ENCODE measurements around the gene UVSSA. TPM values are rescaled to one million over a fixed set of nuclear protein-coding genes. Genes with fewer than 3 reads are reported as not detected.
A peak's percentile ranks its signal among the peaks of the same experiment; 100 is the strongest.

Gene UVSSA
- total RNA-seq, 1 experiment from 2014 or later, result 40.4 TPM

DNA sequence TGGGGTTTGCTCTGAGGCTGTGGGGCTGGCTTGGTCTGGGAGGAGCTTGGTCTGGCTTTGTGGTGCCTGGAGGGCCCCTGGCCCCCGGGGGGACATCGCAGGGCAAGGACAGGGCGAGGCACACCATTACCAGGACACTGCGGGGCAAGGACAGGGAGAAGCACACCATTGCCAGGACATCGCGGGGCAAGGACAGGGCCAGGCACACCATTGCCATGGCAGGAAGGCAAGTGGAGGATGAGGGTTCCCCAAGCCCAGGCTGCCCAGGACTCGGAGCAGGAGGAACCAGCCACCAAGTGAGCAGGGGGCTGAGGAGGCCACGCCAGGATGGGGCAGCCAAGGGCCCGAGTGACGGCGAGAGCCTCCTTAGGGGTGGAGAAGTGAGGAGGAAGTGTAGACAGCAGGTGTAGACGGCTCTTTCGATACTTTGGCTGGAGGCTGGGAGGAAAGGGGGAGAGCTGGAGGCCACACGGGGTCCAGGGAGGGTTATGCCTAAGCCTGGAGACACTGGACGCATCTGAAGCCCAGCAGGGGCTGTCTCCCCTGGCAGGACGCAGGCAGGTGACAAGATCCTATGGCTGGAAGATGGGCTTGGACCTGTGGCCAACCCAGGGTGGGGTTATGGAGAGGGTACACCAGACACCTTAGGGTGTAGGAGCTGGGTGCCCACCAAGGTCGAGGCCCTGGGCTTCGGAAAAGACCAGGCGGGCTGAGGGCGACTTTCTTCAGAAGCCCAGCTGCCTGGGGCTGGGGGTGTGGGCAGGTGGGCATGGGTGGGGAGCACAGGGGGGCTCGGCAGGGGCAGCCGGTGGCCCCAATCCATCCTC, 51.9 kb downstream of the UVSSA start (continued):
- TF ChIP-seq ZNF138 (CRISPR knock-in tag; conservative IDR thresholded peaks at IDR 0.05) (no peak), ZNF219 (CRISPR knock-in tag; IDR thresholded peaks at IDR 0.05; ENCODE audit: borderline replicate concordance) (no peak)
- TF ChIP-seq, protein P1, sequence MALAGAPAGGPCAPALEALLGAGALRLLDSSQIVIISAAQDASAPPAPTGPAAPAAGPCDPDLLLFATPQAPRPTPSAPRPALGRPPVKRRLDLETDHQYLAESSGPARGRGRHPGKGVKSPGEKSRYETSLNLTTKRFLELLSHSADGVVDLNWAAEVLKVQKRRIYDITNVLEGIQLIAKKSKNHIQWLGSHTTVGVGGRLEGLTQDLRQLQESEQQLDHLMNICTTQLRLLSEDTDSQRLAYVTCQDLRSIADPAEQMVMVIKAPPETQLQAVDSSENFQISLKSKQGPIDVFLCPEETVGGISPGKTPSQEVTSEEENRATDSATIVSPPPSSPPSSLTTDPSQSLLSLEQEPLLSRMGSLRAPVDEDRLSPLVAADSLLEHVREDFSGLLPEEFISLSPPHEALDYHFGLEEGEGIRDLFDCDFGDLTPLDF (CRISPR knock-in tag; IDR thresholded peaks at IDR 0.05), result no peak
- TF ChIP-seq, protein P2, sequence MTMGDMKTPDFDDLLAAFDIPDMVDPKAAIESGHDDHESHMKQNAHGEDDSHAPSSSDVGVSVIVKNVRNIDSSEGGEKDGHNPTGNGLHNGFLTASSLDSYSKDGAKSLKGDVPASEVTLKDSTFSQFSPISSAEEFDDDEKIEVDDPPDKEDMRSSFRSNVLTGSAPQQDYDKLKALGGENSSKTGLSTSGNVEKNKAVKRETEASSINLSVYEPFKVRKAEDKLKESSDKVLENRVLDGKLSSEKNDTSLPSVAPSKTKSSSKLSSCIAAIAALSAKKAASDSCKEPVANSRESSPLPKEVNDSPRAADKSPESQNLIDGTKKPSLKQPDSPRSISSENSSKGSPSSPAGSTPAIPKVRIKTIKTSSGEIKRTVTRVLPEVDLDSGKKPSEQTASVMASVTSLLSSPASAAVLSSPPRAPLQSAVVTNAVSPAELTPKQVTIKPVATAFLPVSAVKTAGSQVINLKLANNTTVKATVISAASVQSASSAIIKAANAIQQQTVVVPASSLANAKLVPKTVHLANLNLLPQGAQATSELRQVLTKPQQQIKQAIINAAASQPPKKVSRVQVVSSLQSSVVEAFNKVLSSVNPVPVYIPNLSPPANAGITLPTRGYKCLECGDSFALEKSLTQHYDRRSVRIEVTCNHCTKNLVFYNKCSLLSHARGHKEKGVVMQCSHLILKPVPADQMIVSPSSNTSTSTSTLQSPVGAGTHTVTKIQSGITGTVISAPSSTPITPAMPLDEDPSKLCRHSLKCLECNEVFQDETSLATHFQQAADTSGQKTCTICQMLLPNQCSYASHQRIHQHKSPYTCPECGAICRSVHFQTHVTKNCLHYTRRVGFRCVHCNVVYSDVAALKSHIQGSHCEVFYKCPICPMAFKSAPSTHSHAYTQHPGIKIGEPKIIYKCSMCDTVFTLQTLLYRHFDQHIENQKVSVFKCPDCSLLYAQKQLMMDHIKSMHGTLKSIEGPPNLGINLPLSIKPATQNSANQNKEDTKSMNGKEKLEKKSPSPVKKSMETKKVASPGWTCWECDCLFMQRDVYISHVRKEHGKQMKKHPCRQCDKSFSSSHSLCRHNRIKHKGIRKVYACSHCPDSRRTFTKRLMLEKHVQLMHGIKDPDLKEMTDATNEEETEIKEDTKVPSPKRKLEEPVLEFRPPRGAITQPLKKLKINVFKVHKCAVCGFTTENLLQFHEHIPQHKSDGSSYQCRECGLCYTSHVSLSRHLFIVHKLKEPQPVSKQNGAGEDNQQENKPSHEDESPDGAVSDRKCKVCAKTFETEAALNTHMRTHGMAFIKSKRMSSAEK (CRISPR knock-in tag; IDR thresholded peaks at IDR 0.05; ENCODE audit: borderline replicate concordance), result no peak

DNA sequence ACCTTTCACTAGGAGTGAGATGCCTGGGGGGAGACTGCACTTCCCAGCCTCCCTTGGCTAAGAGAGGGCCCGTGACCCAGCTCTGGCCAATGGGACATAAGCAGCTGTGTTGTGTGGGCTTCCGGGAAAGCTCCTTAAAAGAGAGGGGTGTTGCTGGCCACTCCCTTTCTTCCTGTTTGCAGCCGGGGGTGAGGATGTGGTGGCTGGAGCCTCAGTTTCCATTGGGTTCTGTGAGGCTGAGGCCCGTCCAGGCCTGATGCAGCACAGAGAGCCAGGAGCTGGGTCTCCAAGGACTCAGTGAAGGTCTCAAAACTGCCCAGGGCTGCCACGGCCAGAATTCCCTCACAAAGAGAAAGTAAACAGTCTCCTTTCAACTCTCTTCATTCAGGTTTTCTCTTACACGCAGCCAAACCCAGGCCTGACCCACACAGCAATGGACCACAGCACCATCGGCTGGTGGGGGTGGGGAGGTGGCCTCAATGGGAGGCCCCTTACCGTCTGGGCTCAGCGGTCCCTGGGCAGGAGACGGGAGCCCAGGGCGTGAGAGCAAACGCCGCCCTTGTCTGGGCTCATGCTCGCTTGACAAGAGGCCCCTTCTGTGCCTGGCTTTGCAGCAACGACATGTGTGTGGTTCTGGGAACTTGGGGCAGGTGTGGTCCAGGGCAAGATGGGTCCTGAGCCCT, 52.6 kb downstream of the UVSSA start:
- H3K9me3 Mint-ChIP-seq, result peaks cover 8% of the 10 kb centered on the region
- DNase-seq (ENCODE audit: low spot score) (peak; percentile 8), ATAC-seq (no peak)
- no peak overlapping the region for H3K27ac Mint-ChIP-seq
- POLR2A ChIA-PET, result no interaction called here
- H3K36me3 Mint-ChIP-seq, result peaks cover 14% of the 10 kb centered on the region
- no peak for TF ChIP-seq TEAD4 (CRISPR knock-in tag; IDR thresholded peaks at IDR 0.05)
- TF ChIP-seq, protein P3, sequence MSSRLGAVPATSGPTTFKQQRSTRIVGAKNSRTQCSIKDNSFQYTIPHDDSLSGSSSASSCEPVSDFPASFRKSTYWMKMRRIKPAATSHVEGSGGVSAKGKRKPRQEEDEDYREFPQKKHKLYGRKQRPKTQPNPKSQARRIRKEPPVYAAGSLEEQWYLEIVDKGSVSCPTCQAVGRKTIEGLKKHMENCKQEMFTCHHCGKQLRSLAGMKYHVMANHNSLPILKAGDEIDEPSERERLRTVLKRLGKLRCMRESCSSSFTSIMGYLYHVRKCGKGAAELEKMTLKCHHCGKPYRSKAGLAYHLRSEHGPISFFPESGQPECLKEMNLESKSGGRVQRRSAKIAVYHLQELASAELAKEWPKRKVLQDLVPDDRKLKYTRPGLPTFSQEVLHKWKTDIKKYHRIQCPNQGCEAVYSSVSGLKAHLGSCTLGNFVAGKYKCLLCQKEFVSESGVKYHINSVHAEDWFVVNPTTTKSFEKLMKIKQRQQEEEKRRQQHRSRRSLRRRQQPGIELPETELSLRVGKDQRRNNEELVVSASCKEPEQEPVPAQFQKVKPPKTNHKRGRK (CRISPR knock-in tag; IDR thresholded peaks at IDR 0.05; ENCODE audit: borderline replicate concordance), result no peak
- no peak for TF ChIP-seq ZNF232 (CRISPR knock-in tag; IDR thresholded peaks at IDR 0.05)
- no peak for TF ChIP-seq SMAD4 (CRISPR knock-in tag; IDR thresholded peaks at IDR 0.05)
- no peak for TF ChIP-seq NR1H2 (CRISPR knock-in tag; IDR thresholded peaks at IDR 0.05)
- TF ChIP-seq, protein P4, sequence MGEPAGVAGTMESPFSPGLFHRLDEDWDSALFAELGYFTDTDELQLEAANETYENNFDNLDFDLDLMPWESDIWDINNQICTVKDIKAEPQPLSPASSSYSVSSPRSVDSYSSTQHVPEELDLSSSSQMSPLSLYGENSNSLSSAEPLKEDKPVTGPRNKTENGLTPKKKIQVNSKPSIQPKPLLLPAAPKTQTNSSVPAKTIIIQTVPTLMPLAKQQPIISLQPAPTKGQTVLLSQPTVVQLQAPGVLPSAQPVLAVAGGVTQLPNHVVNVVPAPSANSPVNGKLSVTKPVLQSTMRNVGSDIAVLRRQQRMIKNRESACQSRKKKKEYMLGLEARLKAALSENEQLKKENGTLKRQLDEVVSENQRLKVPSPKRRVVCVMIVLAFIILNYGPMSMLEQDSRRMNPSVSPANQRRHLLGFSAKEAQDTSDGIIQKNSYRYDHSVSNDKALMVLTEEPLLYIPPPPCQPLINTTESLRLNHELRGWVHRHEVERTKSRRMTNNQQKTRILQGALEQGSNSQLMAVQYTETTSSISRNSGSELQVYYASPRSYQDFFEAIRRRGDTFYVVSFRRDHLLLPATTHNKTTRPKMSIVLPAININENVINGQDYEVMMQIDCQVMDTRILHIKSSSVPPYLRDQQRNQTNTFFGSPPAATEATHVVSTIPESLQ (CRISPR knock-in tag; IDR thresholded peaks at IDR 0.05), result no peak
- TF ChIP-seq PRRX2 (CRISPR knock-in tag; IDR thresholded peaks at IDR 0.05), result no peak
- CTCF ChIA-PET, result interaction anchor here (1.1 kb wide), 1 partner anchor 24 kb away, joined by 3 read pairs; no protein-coding TSS in a partner anchor
- H3K4me3 Mint-ChIP-seq, result no peak overlapping the region
- peaks cover 48% of the 10 kb centered on the region for H3K27me3 Mint-ChIP-seq (ENCODE audit: low read depth)
- no peaks in the 10 kb centered on the region for H3K4me1 Mint-ChIP-seq
